GM12892 (cell line): ENCODE results near the gene TENT5A.

Experiments used
- POLR2A ChIP-seq: IDR thresholded peaks from 2 replicates; pipeline ENCODE4 v1.6.1; 2011; ENCODE audit warnings: low read depth, low read length, control low read depth
- POLR2AphosphoS5 ChIP-seq: IDR thresholded peaks from 2 replicates; pipeline ENCODE4 v1.6.1; 2011; ENCODE audit warnings: low read depth, low read length, control low read depth
- TAF1 ChIP-seq: IDR thresholded peaks from 2 replicates; pipeline ENCODE4 v1.6.1; 2011; ENCODE audit warnings: low read depth, mild to moderate bottlenecking, control low read depth, low read length, borderline replicate concordance

DNA sequence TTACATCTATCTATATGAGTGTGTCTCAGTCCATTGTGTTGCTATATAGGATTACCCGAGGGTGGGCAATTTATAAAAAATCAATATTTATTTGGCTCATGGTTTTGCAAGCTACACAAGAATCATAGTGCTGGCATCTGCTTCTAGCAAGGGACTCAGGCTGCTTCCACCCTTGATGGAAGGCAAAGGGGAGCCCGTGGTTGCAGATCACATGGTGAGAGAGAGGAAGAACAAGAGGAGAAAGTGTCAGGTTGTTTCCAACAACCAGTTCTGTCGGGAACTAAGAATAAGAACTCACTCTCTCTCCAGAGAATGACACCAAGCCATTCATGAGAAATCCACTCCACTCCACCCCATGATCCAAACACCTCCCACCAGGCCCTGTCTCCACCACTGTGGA is 48.2 kb upstream of the TENT5A start:
- TF ChIP-seq POLR2A, result no peak
- TF ChIP-seq TAF1, result no peak
- no peak for TF ChIP-seq POLR2AphosphoS5
